ENCODE results near the gene PGS1. TPM values are rescaled to one million over a fixed set of nuclear protein-coding genes. Genes with fewer than 3 reads are reported as not detected.

The PGS1 gene
- total RNA-seq, 1 experiment from 2014 or later, result 42.5 TPM

DNA sequence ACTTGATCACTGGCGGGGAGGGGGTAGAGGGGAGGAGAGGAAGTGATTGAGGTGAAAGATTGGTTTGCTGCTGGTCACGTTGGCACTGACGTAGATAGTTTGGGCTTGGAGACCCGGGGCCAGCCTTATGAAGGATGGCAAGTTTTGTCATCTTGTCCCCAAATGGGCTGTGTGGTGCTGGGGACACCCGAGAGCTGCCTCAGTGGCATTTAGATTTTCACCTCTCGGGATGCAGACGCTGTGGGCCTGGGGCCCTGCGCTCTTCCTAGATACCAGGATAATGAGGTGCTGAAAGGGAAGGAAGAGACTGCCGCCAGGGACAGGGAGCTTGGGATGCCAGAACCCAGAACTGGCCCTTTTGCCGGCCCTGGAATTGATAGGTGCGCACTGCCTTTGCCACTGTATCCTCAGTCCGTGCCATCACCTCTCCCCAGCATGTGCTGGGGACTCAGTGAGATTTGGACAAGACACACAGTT lies 17.2 kb upstream of the PGS1 start:
- no peaks in the 10 kb centered on the region for H3K36me3 ChIP-seq (ENCODE audit: insufficient read depth, low read length, poor library complexity, severe bottlenecking)
- intact Hi-C loops (cut with micrococcal nuclease; ENCODE audit: unreplicated experiment), result loop anchor here (2.0 kb wide), 1 partner anchor 62 kb away; no protein-coding TSS in a partner anchor
- H3K9me3 ChIP-seq (ENCODE audit: low read depth, low read length, poor library complexity, severe bottlenecking), result no peaks in the 10 kb centered on the region
- ChIA-PET POLR2A (ENCODE audit: low non-redundant PET) (no interaction called here), CTCF (interaction anchor here (0.6 to 1.8 kb wide), 6 partner anchors 9 to 421 kb away, joined by 3 to 11 read pairs (median 4); partner anchors contain the start of gene CYTH1)
- BruUV-seq (replicated peaks), result no TSS peak
- H3K4me1 ChIP-seq (ENCODE audit: insufficient read depth, low read length, poor library complexity, severe bottlenecking), result peaks cover 16% of the 10 kb centered on the region
- H3K27me3 ChIP-seq (replicated peaks; ENCODE audit: insufficient read depth, low read depth, low read length, poor library complexity), result no peaks in the 10 kb centered on the region
- H3K27ac ChIP-seq (ENCODE audit: low read depth, low read length, poor library complexity, severe bottlenecking), result no peak overlapping the region
- DNase-seq (ENCODE audit: low spot score), result no peak
- no peak for TF ChIP-seq EZH2 (IDR thresholded peaks at IDR 0.05; ENCODE audit: borderline replicate concordance, low read depth, low read length, poor library complexity, severe bottlenecking)
- TF ChIP-seq, protein P1, sequence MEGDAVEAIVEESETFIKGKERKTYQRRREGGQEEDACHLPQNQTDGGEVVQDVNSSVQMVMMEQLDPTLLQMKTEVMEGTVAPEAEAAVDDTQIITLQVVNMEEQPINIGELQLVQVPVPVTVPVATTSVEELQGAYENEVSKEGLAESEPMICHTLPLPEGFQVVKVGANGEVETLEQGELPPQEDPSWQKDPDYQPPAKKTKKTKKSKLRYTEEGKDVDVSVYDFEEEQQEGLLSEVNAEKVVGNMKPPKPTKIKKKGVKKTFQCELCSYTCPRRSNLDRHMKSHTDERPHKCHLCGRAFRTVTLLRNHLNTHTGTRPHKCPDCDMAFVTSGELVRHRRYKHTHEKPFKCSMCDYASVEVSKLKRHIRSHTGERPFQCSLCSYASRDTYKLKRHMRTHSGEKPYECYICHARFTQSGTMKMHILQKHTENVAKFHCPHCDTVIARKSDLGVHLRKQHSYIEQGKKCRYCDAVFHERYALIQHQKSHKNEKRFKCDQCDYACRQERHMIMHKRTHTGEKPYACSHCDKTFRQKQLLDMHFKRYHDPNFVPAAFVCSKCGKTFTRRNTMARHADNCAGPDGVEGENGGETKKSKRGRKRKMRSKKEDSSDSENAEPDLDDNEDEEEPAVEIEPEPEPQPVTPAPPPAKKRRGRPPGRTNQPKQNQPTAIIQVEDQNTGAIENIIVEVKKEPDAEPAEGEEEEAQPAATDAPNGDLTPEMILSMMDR (conservative IDR thresholded peaks at IDR 0.05; ENCODE audit: low read depth, low read length), result no peak
- no peak overlapping the region for H3K4me3 ChIP-seq (ENCODE audit: low read depth, low read length, poor library complexity, severe bottlenecking)

DNA sequence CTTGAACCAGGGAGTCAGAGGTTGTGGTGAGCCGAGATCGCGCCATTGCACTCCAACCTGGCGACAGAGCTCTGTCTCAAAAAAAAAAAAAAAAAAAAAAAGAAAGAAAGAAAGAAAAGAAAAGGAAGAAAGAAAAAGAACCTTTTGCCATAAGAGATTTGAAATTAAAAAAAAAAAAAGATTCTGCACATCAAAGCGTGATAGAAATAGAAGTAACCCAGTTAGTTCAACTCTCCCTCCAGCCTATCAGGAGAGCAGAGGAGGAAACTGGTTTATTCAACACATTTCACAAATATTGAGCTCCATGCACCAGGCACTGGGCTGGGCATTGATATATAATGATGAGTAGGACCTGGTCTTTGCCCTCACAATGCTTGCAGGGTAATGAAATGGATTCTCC lies 16.2 kb upstream of the PGS1 start:
- no peak for TF ChIP-seq EZH2 (IDR thresholded peaks at IDR 0.05; ENCODE audit: borderline replicate concordance, low read depth, low read length, poor library complexity, severe bottlenecking)
- TF ChIP-seq, protein P1 (conservative IDR thresholded peaks at IDR 0.05; ENCODE audit: low read depth, low read length), result no peak
- ChIA-PET POLR2A (ENCODE audit: low non-redundant PET) (no interaction called here), CTCF (interaction anchor here (2.2 kb wide), 1 partner anchor 60 kb away, joined by 6 read pairs; no protein-coding TSS in a partner anchor)
- Histone ChIP-seq H3K27me3 (replicated peaks; ENCODE audit: insufficient read depth, low read depth, low read length, poor library complexity) (no peaks in the 10 kb centered on the region), H3K4me1 (ENCODE audit: insufficient read depth, low read length, poor library complexity, severe bottlenecking) (peaks cover 6% of the 10 kb centered on the region), H3K27ac (ENCODE audit: low read depth, low read length, poor library complexity, severe bottlenecking) (no peak overlapping the region), H3K36me3 (ENCODE audit: insufficient read depth, low read length, poor library complexity, severe bottlenecking) (no peaks in the 10 kb centered on the region), H3K9me3 (ENCODE audit: low read depth, low read length, poor library complexity, severe bottlenecking) (no peaks in the 10 kb centered on the region), H3K4me3 (ENCODE audit: low read depth, low read length, poor library complexity, severe bottlenecking) (no peak overlapping the region)
- BruUV-seq (replicated peaks), result no TSS peak
- DNase-seq (ENCODE audit: low spot score), result no peak
- intact Hi-C loops (cut with micrococcal nuclease; ENCODE audit: unreplicated experiment), result no loop called here

DNA sequence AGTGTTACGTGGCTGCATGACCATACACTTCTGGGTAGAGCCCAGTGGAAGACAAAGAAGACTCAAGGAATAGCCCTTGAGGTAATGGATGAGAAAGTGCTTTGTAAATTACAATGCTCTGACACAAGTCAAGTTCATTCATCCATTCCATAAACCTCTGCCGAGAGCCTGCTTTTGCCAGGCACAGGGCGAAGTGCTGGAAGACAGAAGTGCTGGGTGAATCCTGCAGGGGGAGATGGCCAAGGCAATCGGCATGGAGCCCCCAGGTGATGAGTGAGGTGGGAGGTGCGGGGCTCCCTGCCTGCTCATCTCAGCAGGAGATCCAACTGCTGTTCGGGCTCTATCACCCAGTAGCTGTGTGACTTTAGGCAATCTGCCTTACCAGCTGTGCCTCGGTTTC lies 15.8 kb upstream of the PGS1 start:
- DNase-seq (ENCODE audit: low spot score), result no peak
- no TSS peak for BruUV-seq (replicated peaks)
- POLR2A ChIA-PET (ENCODE audit: low non-redundant PET), result no interaction called here
- H3K9me3 ChIP-seq (ENCODE audit: low read depth, low read length, poor library complexity, severe bottlenecking), result no peaks in the 10 kb centered on the region
- no peak for TF ChIP-seq EZH2 (IDR thresholded peaks at IDR 0.05; ENCODE audit: borderline replicate concordance, low read depth, low read length, poor library complexity, severe bottlenecking)
- TF ChIP-seq, protein P1 (conservative IDR thresholded peaks at IDR 0.05; ENCODE audit: low read depth, low read length), result no peak
- no peak overlapping the region for H3K27ac ChIP-seq (ENCODE audit: low read depth, low read length, poor library complexity, severe bottlenecking)
- intact Hi-C loops (cut with micrococcal nuclease; ENCODE audit: unreplicated experiment), result no loop called here
- H3K4me3 ChIP-seq (ENCODE audit: low read depth, low read length, poor library complexity, severe bottlenecking), result no peak overlapping the region
- CTCF ChIA-PET, result interaction anchor here (2.2 kb wide), 1 partner anchor 59 kb away, joined by 6 read pairs; no protein-coding TSS in a partner anchor
- peaks cover 5% of the 10 kb centered on the region for H3K4me1 ChIP-seq (ENCODE audit: insufficient read depth, low read length, poor library complexity, severe bottlenecking)
- H3K27me3 ChIP-seq (replicated peaks; ENCODE audit: insufficient read depth, low read depth, low read length, poor library complexity), result no peaks in the 10 kb centered on the region
- no peaks in the 10 kb centered on the region for H3K36me3 ChIP-seq (ENCODE audit: insufficient read depth, low read length, poor library complexity, severe bottlenecking)
